Effector CD8-positive, alpha-beta T cell (primary cell): ENCODE results near the gene FLAD1.

Experiments
- DNase-seq: peaks from one replicate; lab custom pipeline; 2025; lab: John Stamatoyannopoulos, UW

Gene FLAD1

GRCh38 chr1:155017041-155017945, 34.1 kb downstream of the FLAD1 start:
- DNase-seq = peak; percentile 78

GRCh38 chr1:155017946-155018316, 34.8 kb downstream of the FLAD1 start:
- DNase-seq = no peak

GRCh38 chr1:155018617-155019348, 35.6 kb downstream of the FLAD1 start:
- DNase-seq = no peak

GRCh38 chr1:155019377-155020245, 36.5 kb downstream of the FLAD1 start:
- no peak for DNase-seq

GRCh38 chr1:155022136-155022926, 39.2 kb downstream of the FLAD1 start:
- no peak for DNase-seq

- no peak for DNase-seq
Observed at GRCh38 chr1:155022927-155023236, 39.7 kb downstream of the FLAD1 start.

- no peak for DNase-seq
Observed at GRCh38 chr1:155023627-155024026, 40.5 kb downstream of the FLAD1 start.

- no peak for DNase-seq
Observed at GRCh38 chr1:155024315-155024714, 41.2 kb downstream of the FLAD1 start.

- DNase-seq = no peak
Observed at GRCh38 chr1:155026154-155026553, 43.0 kb downstream of the FLAD1 start.

GRCh38 chr1:155026588-155026987, 43.4 kb downstream of the FLAD1 start:
- no peak for DNase-seq

GRCh38 chr1:155029513-155030242, 46.5 kb downstream of the FLAD1 start:
- no peak for DNase-seq

- DNase-seq = no peak
Observed at GRCh38 chr1:155030243-155030795, 47.2 kb downstream of the FLAD1 start.

- no peak for DNase-seq
Observed at GRCh38 chr1:155030899-155031298, 47.8 kb downstream of the FLAD1 start.

GRCh38 chr1:155032886-155033285, 49.7 kb downstream of the FLAD1 start:
- DNase-seq = no peak

- no peak for DNase-seq
Observed at GRCh38 chr1:155033524-155033923, 50.4 kb downstream of the FLAD1 start, which contains the start of the genes DCST1 and DCST2. DCST1 (plus strand) TSS chr1:155033824; CDS start chr1:155034037, 213 bp downstream. DCST2 (minus strand) TSS chr1:155033781; CDS start chr1:155033701, 80 bp downstream.

GRCh38 chr1:155034318-155035208, 51.4 kb downstream of the FLAD1 start:
- DNase-seq = no peak

- no peak for DNase-seq
Observed at GRCh38 chr1:155035936-155036335, 52.8 kb downstream of the FLAD1 start.

GRCh38 chr1:155037043-155037442, 53.9 kb downstream of the FLAD1 start:
- no peak for DNase-seq

GRCh38 chr1:155037851-155038441, 54.8 kb downstream of the FLAD1 start:
- no peak for DNase-seq
